Measurements from ENCODE around the gene MLXIPL.
"Not testable (repeated sequence)": the region's sequence is repeated elsewhere in the genome, so short reads cannot be mapped to it uniquely, and the experiment has no call there.

MLXIPL gene

DNA sequence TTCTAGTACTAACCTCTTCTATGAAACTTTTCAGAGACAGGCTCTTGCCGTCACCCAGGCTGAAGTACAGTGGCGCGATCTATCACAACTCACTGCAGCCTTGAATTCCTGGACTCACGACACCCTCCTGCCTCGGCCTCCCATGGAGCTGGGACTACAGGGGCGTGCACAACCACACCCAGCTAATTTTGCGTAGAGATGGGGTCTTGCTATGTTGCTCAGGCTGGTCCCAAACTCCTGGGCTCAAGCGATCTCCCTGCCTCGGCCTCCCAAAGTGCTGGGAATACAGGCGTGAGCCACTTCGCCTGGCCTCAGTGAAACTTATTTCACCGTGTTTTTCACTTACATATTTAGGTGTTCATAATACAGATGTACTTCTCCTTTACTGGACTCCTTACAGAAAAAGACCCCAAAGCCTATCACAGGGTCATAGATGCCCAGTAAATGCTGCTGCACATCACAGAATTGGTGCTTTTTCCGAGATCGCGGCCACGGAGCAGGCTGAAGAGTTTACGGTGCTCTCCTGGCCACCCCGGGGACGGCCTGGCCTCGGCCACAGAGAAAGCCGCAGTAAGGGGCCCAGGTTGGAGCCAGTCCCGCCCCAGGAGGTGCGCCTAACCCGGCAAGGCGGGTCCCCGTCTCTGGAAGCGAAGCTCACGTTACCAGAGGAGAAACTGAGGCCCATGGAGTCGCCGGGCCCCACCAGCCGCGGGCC, 46.5 kb downstream of the MLXIPL start:
- DNase-seq, result no peak

DNA sequence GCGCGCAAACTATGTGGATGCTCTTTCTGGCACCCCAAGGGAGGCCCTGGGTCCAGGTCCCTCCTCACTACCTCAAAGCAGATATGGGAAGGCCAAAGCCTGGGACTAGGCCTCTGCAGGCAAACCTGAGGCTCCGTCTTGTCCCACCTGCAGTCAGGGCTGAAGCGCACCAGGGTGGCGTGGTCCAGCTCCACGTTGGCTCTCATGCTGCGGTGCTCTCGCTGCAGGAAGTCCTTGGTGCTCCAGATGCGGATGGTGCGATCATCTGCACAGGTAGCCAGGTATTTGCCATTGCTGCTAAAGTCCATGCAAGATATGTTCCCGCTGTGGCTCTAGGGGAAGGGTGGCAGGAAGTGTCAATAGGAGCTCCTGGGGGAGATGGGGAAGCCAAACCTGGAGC, 50.5 kb downstream of the MLXIPL start:
- no peak for DNase-seq

GRCh38 chr7:73573276-73573675, 51.0 kb downstream of the MLXIPL start:
- no peak for DNase-seq

DNA sequence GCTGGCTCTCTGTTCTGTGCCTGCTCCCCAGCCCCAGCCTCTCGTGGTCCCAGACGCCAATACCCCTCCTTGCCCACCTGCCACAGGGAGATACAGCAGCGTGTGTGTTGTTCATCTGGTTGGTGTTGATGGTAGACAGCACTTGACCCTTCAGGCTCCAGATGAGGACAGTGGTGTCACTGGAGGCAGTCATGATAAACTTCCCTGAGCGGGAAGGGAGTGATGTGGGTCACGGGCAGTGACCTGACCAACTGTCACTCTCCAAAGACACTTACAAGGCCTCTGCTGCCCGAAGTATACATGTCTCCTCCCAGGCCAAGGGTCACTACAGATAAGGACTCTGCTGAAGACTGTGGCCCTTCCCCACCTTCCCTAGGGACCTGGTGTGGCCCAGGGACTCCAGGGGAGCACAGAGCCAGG, 51.5 kb downstream of the MLXIPL start:
- no peak for DNase-seq

- DNase-seq, result no peak
Measured at GRCh38 chr7:73570977-73571376, 53.3 kb downstream of the MLXIPL start.

- DNase-seq, result no peak
Measured at GRCh38 chr7:73570521-73570920, 53.8 kb downstream of the MLXIPL start.

DNA sequence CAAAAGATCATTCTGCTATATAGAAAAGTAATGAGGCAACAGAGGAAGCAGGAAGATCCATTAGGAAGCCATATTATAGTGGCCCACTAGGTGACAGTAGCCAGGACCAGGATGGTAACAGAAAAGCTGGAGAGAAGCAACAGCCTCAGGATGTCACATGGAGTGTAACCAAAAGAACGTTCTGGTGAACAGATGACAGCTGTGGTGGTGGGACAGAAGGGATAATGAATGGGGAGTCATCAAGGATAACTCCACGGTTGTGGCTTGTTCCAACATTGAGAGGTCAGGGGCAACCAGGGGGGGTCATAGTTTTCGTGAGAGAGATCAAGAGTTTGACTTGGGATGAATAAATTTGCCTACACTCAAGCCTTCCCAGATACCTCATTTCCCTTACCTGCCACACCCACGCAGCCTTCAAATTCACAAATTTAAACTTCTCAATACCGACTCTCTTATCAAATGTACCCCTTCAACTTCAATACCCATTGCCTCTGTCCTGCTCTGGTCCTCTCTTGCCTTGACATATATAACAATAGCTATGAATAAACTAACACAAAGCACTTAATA, 55.2 kb downstream of the MLXIPL start:
- DNase-seq, result no peak

DNA sequence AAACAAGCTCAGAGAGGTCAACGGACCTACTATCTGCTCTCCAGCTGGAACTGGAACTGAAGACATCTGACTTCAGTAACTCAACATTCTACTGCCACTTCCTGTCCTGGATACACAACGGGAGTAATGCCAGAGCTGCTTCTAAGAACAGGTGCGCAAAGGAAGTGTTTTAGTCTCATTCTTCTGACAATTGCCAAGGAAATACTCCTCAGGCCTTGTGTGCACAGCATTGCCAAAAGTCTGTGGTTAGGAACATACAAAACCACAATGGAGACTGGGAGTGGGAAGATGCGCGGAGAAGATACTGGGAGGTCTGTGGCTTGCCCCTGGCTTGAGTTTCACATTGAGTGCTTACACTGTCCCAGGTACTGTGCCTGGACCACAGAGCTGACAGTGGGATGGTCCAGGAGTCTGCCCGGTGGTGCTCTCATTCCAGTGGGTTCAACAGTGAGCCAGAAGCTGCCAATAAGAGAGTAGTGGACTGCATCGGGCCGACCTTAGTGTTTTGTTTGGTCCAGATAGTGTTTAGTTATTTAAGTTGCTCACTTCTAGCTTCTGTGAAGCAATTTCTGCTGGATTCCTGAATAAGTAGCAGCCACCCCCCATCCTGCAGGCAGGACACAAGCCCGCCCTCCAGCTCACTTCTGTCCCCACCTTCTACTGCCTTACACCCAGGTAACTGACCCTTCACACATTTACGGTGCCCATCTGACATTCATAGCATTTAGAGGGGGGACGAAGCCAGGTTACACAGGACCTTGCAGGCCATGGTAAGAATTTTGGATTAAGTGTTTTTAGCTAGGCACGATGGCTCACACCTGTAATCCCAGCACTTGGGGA, 56.3 kb downstream of the MLXIPL start:
- no peak for DNase-seq

DNA sequence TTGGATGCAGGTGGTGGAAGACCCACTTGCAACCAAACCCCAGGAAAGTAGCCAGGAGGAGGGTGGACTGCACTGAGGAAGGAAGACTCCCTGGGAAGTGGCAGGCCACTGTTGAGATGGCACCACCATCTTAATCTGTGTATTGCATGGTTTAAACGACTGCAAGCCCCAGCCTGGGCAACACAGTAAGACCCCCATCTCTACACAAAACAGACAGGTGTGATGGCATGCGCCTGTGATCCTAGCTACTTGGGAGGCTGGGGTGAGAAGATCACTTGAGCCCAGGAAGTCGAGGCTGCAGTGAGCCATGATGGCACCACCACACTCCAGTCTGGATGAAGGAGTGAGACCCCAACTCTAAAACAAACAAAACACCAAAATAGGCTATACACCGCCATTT, 57.2 kb downstream of the MLXIPL start:
- DNase-seq, result no peak

DNA sequence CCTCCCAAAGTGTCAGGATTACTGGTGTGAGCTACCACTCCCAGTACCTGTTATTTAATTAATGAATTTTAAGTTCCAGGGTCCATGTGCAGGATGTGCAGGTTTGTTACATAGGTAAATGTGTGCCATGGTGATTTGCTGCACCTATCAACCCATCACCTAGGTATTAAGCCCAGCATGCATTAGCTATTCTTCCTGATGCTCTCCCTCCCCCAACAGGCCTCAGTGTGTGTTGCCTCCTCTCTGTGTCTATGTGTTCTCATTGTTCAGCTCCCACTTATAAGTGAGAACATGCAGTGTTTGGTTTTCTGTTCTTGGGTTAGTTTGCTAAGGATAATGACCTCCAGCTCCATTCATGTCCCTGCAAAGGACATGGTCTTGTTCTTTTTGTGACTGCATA, 57.9 kb downstream of the MLXIPL start:
- not testable (repeated sequence) for DNase-seq

DNA sequence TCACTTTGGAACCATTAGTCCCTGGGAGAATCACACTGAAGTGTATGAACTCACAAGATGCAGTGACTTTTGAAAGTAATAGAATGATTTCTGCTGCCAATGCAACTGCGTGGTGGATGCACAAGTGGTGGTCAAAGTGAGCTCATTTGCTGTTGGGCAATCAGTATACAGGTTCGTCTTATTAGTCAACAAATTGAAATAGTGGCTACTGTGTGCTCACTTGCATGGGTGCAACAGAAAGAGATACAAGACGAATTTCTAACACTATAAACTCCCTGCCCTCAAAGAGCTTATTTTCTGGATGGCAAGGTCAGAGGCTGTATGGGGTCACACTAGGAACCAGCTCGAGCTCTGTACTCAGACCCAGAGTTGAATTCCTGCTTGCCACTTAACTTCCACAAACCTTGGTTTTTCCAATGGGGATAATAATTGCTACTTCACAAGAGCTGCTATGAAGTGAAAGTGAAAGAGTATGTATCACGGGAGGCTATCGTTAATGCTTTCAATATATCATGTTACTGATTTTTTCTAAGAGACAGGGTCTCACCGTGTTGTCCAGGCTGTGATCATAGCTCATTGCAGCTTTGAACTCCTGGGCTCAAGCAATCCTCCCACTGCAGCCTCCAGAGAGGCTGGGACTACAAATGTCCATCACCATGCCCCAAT, 58.5 kb downstream of the MLXIPL start:
- no peak for DNase-seq

DNA sequence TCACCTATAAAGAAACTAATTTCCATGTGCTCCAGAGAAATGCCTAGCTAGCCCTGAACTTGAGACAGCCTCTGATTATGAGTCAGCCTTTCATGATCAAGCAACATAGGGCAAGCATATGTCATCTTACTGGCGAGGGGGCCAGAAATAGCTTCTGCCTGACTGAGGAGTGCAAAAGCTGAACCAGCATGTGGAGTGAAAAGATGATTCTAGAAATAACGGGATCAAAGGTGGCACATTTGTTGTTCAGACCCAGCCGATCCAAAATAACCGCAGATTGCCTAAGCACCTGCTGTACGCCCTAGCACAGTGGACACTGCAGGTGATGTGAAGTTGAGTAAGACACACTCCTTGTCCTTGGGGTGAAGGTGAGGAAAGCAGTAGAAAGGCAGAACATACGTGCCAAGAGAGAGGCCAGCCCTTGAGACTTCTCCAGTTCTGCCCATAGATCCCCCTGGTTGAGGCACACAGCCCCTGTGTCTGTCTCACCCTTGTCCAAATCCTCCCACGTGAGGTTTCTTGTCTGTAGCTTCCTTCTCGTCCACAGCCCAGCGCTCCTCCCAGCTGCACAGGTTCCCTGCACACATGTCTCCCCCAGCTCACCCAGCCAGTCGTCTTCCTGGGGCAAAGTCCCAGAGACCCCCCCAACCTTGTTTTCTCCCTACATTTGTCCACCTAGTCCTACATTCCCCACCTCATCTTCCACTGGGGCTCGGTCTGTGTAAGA, 64.0 kb downstream of the MLXIPL start:
- no peak for DNase-seq

DNA sequence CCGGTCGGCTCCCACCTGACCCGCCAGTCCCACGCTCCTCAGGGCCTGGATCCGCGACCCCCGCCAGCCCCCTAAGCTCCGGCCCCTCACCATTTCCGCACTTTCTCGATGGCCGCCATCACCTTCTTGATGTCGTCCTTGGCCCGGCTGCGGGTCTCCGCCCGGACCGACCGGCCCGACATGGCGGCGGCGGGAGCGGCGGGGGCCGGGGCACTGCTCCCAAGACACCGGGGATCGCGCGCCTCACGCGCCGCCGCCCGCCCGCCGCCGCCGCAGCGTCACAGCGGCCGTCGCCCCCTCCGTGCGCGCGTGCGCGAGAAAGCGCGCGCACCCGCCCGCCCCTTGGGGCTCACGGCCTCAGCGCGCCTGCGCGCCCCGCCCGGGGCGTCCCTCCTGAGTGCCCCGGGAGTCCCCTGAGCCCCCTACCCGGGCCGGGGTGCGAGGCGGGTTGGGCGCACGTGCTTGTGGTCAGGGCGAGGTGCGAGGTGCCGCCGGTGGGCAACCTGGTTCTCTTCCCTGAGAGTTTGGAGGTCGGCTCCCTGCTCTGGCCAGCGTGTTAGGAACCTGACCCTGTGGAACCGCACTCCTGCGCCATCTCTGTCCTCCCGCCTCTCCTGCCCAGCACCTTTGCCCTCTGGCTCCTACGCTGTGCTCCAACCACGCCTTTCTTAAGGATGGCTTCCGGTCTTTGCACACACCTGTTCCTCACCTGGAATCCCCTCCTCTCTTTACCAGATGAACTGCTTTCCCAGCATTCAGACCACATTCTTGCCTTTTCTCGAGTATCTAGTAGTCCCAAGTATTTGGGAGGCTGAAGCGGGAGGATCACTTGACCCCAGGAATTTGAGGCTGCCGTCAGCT, 66.7 kb downstream of the MLXIPL start, which contains the start of gene BCL7B:
TSS of gene BCL7B (minus strand) at position 294 of the 861 bp plus-strand sequence. CDS start at position 182, 112 bp downstream.
- peak; percentile 72 for DNase-seq

GRCh38 chr7:73557108-73557396, 67.3 kb downstream of the MLXIPL start:
- peak; percentile 79 for DNase-seq

- DNase-seq, result no peak
Measured at GRCh38 chr7:73556208-73557107, 67.9 kb downstream of the MLXIPL start.

DNA sequence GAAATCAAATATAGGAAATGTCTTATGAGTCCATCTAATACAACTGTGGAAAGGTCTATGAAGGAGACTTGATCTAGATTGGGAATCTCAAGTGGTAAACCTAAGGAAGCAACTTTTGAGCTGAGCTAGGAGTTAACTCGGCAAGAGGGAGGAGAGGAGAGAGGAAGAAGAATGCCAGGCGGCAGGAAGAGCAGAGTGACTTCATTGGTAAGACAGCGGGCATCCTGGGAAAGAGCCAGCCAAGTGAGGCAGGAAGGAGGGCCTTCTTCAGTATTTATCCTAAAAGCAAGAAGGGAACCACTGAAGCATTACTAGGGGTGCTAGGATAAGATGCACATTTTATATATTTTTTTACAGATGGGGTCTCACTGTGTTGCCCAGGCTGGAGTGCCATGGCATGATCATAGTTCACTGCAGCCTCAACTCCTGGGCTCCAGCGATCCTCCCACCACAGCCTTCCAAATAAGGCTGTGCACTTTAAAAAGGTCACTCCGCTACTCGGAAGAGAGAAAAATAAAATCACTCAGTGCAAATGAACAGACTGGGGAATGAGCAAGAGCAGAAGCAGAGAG, 68.8 kb downstream of the MLXIPL start:
- DNase-seq, result no peak

- DNase-seq, result not testable (repeated sequence)
Measured at GRCh38 chr7:73550093-73550492, 74.2 kb downstream of the MLXIPL start.

- no peak for DNase-seq
Measured at GRCh38 chr7:73549176-73549575, 75.1 kb downstream of the MLXIPL start.

DNA sequence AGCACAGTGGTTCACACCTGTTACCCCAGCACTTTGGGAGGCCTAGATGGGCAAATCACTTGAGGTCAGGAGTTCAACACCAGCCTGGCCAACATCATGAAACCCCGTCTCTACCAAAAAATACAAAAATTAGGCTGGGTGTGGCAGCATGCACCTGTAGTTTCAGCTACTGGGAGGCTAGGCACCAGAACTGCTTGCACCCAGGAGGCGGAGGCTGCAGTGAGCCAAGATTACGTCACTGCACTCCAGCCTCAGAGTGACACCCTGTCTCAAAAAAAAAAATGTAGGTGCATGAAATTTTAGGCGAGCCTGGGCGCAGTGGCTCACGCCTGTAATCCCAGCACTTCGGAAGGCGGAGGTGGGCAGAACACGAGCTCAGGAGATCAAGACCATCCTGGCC, 76.5 kb downstream of the MLXIPL start:
- no peak for DNase-seq

DNA sequence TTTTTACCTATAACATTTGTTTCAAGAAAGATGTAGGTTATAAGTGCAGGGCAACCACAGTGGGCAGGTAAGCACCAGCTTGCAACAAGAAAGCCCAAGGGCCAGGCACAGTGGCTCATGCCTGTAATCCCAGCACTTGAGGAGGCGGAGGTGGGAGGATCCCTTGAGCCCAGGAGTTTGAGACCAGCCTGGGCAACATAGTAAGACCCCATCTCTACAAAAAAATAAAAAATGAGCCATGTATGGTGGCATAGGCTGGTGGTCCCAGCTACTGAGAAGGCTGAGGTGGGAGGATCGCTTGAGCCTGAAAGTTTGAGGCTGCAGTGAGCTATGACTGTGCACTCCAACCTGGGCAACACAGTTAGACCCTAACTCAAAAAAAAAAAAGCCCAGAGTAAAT, 79.6 kb downstream of the MLXIPL start:
- DNase-seq, result no peak

All from effector CD8-positive, alpha-beta T cell (primary cell).